ENCODE results near the gene NRXN3. TPM values are rescaled to one million over a fixed set of nuclear protein-coding genes. Genes with fewer than 3 reads are reported as not detected.
A peak's percentile ranks its signal among the peaks of the same experiment; 100 is the strongest.

NRXN3 gene
- total RNA-seq, 1 donor = 0.27 TPM

DNA sequence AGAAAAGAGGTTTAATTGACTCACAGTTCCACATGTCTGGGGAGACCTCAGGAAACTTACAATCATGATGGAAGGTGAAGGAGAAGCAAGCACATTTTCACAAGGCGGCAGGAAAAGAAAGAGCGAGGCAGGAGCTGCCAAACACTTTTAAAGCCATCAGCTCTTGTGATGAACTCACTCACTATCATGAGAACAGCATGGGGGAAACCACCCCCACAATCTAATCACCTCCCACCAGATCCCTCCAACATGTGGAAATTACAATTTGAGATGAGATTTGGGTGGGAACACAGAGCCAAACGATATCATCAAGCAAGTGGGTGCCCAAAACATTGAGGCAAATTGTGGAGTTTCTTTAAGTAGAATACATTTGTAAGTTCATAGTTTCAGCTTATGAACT is 1083.4 kb downstream of the NRXN3 start:
- DNase-seq (ENCODE audit: low read depth in 2 of 3, low spot score in 2 of 3) = no peak

DNA sequence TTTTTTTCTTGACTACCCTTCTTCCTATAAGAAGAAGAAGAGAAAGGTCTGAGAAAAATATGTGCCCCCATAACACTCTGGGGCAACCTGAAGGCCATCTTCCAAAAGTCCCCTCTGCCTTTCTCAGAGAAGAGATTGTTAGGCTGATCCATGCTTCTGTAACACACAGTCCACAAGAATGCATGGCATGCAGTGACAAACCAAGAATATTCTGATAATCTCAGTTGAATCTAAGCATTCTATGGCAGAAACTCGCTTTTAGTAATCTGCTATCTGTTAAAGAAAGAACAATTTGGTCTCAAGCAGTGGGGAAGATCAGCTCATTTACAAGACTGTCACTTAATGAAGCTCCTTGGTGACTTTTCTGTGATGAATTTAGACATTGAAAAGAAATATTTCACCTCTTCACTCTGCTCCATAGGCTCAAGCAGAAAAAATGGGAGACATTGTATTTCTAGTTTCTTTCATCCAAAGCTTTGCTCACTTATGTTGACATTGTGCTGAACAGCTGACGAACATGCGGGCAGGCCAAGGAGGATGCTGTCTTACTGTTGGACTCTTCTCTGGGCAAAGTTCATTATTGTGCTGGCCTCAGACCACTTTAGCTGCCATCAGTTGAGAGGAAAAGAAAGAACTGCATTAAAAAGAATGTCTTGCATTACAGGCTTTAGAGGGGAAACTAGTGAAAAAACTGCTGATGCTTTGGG is 1084.0 kb downstream of the NRXN3 start:
- DNase-seq (ENCODE audit: low read depth in 2 of 3, low spot score in 2 of 3) = no peak

- DNase-seq (ENCODE audit: low read depth in 2 of 3, low spot score in 2 of 3) = peak in 1 of 3 donors; percentile 16
These were observed 1086.2 kb downstream of the NRXN3 start for GRCh38 chr14:79256380-79256779.

DNA sequence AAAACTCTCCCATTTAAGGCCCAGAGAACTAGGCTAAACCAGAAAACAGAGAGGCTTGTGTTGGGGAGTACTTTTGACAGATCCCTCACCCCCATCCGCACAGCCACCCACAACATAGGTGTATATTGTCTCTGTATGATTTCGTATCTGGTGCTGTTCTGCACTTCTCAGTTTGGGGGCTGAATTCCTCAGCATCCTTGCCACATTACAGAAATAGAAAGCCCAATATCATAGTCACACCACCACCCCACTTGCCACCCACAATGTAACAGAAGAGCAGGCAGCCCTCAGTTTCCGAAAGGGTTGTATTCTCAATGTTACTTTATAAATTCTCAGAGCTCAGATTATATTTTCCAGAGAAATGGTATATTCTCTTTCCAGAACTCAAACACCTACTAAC is 1090.2 kb downstream of the NRXN3 start:
- DNase-seq (ENCODE audit: low read depth in 2 of 3, low spot score in 2 of 3) = no peak

DNA sequence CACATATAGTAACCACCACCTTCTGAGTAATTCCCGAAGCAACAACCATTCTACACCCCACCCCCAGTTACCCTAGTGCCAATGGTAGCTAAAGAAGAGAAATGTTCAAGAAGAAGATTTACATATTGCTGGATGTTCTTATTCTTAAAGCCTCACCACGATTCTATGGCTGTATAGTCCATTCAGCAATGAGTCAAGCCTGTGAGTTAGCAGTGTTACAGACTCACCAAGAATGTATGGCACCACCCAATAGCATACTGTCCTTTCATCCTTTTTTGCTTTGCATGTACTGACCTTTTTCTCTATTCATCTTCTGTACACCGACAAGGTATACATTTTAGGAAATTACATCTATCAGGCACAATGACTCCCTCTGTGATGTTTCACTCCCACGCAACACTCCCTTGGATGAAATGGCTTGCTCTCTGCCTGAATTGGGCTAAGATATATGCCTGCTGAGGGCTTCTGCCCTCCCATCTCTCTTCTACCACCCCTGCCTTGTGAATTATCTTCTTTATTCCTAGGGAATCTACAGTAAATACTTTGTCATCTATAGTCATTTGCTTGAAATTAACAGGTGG is 1095.3 kb downstream of the NRXN3 start:
- no peak for DNase-seq (ENCODE audit: low read depth in 2 of 3, low spot score in 2 of 3)

DNA sequence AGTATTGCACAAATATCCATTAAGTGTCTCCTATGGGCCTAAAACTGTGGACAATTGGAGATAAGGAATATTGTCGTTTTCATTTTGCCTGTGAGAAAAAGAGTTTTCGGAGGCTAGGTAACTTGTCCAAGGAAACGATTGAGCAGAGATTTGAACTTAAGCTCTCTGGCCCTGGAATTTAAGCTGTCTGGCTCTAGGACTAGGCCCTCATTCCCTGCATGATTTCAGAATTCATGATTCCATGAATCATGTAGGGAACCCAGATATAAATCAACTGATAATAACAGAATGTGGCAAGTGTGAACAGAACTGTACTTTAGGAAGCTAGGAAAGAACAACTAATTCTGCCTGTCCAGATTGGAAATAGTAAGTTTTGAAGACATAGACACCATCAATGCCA is 1100.2 kb downstream of the NRXN3 start:
- no peak for DNase-seq (ENCODE audit: low read depth in 2 of 3, low spot score in 2 of 3)

- no peak for DNase-seq (ENCODE audit: low read depth in 2 of 3, low spot score in 2 of 3)
These were observed 1100.9 kb downstream of the NRXN3 start for GRCh38 chr14:79271122-79271521.

DNA sequence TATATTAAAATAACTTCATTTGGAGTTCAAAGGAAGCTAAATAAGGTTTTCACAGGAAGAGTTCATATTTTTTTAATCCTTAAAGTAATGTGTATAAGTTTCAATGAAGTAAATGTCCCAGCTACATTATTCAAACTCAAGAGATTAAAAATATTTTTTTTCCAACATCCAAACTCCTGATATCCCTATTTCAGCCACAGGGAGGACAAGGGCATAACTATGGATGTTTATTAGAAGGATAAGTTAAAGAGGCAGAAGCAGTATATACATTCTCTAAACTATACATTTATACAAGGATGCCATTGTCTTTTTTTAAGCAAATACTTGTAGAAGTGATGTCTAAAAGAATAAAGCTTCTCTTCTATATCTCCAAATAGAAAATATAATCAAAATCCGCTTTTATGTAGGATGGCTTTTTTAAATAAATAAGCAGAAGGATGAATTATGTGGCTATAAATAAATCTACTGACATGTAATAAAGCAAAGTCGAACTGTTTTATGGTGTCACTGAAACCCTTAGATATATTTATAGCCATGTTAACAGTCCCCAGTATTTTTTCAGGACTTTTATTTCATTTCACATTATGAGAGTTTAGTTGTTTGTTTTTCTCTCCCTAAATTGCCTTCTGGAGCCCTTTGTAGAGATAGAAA is 1104.6 kb downstream of the NRXN3 start:
- no peak for DNase-seq (ENCODE audit: low read depth in 2 of 3, low spot score in 2 of 3)

GRCh38 chr14:79275292-79275655 is 1105.1 kb downstream of the NRXN3 start:
- DNase-seq (ENCODE audit: low read depth in 2 of 3, low spot score in 2 of 3) = no peak

DNA sequence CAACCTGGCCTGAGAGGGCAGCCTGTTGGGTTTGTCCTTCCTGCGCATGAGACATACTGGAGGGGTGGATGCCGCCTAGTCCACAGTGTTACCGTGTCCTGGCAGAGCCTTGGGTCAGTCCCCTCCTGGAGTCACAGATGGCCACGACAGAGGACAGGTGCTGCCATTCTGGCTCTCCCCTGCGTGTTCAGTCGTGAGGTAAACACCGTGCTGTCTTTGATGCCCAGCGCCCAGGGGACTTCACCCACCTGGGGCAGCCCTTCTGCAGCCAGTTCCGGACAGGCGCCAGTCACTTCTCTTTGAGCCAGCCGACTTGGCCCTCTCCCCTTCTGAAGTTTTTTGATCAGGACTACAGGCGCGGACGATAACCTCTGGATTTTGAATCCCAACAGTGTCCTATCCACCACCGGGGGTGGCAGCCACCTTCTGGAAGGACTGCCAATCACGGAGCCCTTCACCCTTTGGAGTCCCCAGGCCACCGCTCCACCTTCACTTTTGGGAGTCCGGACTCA is 1108.2 kb downstream of the NRXN3 start:
- DNase-seq (ENCODE audit: low read depth in 2 of 3, low spot score in 2 of 3) = no peak

DNA sequence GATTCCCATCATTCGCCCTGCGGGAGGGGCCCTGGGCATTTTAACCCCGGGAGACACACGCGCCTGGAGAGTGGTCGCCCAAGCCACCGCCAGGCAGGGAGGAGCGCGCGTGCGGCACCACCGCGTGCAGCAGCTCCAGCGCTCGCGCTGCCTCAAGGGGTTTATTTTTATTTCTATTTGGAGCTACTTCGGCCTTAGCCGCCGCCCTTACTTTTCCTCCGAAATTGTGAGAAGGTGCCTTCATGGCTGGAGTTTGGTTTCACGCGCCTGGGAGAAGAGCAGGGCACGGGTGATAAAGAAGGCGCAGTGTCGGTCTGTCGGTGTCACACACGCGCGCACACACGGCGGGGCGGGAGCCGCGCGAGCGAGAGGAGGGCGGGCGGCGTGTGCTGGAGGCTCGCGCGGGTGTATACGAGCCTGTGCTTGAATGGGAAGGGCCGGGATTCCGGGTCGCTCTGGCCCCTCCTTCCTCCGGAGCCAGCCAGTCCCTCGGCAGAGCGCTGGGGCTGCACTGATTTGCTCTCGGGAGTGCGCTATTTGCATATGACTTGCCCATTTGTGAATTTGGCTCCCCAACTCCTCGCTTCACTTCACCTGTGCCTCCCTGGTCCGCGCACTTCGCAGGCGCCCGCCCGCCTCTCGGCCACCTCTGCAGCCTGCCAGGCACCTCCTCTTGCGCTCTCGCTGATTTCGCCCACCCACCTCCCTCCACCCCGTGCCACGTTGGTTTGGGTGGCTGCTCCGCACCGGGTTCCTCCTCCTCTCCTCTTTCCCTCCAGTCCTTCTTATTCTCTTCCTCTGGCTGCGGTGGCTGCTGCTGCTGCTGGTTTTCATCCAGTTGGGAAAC is 1108.8 kb downstream of the NRXN3 start:
- DNase-seq (ENCODE audit: low read depth in 2 of 3, low spot score in 2 of 3) = peak in 2 of 3 donors; percentile 69 to 70

GRCh38 chr14:79279645-79280597 is 1109.7 kb downstream of the NRXN3 start:
- DNase-seq (ENCODE audit: low read depth in 2 of 3, low spot score in 2 of 3) = no peak

- no peak for DNase-seq (ENCODE audit: low read depth in 2 of 3, low spot score in 2 of 3)
These were observed 1111.3 kb downstream of the NRXN3 start for GRCh38 chr14:79281244-79282152.

DNA sequence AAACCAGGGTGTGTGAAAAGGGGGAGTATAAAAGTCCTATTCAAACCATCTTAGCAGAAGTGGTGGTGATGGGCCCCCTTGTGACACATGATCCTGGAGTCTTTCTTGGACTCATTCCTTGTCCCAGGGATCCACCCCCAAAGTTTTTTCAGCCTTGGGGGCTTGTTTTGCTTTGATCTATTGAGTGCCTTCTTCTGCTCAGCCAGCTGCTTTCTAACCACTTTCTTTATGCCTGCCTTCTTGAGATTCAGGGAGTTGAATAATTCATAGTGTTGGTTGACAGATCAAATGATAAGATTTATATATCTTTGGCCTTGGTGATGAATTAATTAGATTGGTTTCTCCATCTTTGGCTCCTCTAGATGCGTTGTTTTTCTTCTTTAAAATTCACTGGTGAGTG is 1114.4 kb downstream of the NRXN3 start:
- no peak for DNase-seq (ENCODE audit: low read depth in 2 of 3, low spot score in 2 of 3)

- no peak for DNase-seq (ENCODE audit: low read depth in 2 of 3, low spot score in 2 of 3)
These were observed 1115.1 kb downstream of the NRXN3 start for GRCh38 chr14:79285263-79285662.

GRCh38 chr14:79287976-79288375 is 1117.8 kb downstream of the NRXN3 start:
- no peak for DNase-seq (ENCODE audit: low read depth in 2 of 3, low spot score in 2 of 3)

DNA sequence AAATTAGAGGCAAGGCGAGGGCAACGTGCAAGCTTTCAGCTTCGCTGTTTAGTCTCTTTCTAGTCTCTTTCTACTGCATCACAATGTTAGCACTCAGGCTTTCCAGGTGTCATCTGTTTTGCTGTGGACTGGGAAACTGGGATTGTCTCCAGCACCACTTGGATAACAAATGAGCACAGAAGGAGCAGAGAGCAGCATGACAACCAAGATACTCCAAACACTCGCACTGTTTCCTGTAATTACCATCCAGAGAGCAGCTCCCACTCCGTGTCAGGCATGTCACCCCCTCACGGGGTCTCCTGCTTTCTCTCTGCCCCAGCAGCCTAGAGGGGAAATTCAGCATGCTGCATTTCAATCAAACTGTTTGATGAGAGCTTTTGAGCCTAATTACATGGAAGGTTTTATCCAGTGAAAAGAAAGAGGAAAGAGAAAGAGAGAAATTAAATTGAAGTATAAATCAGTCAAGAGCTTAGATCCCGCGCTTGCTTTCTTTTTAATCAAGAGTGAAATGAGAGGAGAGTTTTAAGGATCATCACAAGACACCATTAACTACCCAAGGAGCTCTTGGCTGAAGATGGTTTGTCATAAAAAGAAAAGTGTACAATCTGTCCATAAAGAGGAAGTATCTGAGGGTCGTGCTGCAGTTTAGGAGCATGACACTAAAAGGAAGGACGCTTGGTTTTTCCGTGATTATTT is 1123.5 kb downstream of the NRXN3 start:
- DNase-seq (ENCODE audit: low read depth in 2 of 3, low spot score in 2 of 3) = no peak

DNA sequence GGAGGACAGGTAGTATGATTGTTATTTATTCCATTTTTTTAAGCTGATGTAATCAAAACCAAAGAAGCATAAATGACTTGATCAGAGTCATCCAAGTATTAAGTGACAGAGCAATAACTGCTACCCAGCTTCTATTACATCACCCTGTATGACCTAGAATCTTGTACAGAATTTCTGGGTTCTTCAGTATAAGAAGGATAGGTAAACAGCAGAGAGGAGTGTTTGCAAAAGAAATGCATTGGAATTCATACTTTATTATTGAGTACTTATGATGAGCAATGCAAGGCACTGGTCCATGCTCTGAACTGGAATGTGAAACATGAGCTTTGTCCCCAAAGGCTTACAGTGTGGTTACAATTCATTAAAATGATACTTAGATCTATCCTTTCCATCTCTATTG is 1124.3 kb downstream of the NRXN3 start:
- no peak for DNase-seq (ENCODE audit: low read depth in 2 of 3, low spot score in 2 of 3)
